Posterior cingulate gyrus (tissue), 11 donors: Measurements from ENCODE around the gene FGB.

Source experiments
- DNase-seq, 10 donors: peaks; one replicate each; pipeline versions ENCODE4 v3.0.0 to v3.0.0-alpha.2; 2020 to 2021; ENCODE audit warnings: mixed read lengths in 3 of 10
- intact Hi-C: fragments of 100-400 bp; cut with DNase I; formaldehyde crosslinking; loops from one replicate; pipeline ENCODE4 v1.15.1; 2023

The FGB gene

DNA sequence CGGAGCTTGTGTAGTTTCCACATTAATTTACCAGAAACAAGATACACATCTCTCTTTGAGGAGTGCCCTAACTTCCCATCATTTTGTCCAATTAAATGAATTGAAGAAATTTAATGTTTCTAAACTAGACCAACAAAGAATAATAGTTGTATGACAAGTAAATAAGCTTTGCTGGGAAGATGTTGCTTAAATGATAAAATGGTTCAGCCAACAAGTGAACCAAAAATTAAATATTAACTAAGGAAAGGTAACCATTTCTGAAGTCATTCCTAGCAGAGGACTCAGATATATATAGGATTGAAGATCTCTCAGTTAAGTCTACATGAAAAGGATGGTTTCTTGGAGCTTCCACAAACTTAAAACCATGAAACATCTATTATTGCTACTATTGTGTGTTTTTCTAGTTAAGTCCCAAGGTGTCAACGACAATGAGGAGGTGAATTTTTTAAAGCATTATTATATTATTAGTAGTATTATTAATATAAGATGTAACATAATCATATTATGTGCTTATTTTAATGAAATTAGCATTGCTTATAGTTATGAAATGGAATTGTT, at the start of gene FGB:
Gene FGB, plus strand, starts transcription at position 315 of the 558 bp plus-strand sequence. Its CDS starts 8 bp downstream, at position 323.
- intact Hi-C loops = no loop called here
- no peak for DNase-seq

DNA sequence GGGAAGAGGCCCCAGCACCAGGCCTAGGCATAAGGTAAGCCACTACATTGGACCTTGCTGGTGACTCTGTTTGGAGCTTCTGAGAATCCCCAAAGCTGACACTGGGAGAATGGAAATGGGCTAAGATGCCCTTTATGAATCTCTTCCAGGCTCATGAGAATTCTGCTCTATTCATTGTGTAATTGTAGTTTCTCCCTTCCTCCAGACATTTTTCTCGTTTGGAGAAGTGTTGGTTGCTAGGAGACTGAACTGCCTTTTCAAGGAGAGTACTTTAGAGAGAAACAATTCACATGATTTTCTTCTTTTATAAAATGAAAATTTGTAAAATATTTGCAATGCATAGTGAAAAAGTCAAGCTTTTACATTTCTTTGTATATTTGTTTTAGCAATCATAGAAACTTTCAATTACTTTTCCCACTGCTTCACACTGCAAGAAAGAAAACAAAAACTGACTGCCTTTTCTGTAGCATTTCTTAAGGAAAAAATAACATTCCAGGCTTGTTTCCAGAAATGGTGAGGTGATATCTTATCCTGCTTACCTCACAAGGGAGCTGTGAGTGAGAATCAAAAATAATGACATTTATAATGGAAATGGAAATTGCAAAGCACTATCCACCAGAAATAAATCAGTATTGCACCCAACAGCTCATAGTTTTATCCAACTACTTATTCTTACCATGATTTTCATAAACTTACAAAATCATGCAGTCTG, 46.3 kb upstream of the FGB start:
- no peak for DNase-seq
- intact Hi-C loops = no loop called here

DNA sequence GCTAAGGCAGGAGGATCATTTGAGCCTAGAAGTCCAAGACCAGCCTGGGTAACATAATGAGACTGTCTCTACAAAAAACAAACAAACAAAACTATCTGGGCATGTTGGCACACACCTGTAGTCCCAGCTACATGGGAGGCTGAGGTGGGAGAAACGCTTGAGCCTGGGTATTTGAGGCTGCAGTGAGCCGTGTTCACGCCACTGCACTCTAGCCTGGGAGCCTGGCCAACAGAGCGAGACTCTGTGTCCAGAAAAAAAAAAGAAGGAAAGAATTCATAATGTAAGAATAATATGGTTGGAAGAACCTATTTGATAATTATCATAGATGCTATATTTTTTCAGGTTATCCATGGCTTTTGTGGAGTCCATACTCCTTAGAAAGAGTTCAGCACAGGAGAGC, 45.2 kb upstream of the FGB start:
- no peak for DNase-seq
- intact Hi-C loops = no loop called here

DNA sequence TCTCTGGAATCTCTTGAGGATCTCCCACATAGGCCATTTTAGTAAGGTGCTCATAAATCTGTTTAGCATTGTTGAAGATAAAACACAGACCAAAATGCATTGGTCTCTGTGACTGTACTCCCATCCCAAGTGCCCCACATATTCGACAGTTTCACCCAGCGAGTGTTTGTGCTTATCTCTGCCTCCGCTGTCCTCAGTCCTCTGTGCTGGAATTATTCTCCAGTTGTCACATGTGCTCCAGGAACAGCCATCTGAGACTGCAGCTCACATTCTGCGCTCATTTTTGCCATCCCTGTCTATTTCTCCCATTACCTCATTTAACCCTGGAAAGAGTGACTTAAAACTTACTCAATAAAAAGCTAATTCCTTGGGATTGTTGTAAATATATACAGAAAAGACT, 43.6 kb upstream of the FGB start:
- intact Hi-C loops = no loop called here
- no peak for DNase-seq

DNA sequence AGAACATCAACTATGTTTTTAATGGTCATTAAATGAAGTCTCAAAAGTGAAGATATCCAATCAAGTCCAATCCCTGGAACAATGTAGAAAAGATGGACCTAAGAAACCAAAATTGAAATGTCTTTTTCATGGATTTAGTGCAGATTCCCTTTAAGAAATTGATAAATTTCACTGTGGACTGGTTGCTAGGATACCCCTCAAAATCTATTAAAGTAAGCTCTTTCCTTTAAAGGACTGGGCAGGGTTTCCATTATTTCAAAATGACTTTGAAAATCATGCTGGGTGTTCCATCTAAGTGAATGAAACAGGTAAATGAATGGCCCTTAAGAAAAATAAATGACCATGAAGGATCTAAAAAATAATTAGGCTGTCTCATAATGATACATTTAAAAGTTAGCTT, 41.2 kb upstream of the FGB start:
- DNase-seq = no peak
- intact Hi-C loops = no loop called here

DNA sequence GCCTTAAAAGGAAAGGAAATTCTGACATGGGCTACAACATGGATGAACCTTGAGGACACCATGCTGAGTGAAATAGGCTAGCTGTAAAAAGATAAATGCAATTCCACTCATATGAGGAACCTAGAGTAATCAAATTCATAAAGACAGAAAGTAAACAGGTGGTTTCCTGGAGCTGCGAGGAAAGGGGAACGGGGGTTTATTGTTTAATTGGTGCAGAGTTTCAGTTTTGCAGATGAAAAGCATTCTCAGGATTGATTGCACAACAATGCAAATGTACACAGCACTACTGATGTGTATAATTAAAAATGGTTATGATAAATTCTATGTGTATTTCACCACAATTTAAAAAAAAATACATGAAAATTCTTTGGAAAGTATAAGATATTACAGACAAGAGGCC, 36.7 kb upstream of the FGB start:
- DNase-seq = no peak

DNA sequence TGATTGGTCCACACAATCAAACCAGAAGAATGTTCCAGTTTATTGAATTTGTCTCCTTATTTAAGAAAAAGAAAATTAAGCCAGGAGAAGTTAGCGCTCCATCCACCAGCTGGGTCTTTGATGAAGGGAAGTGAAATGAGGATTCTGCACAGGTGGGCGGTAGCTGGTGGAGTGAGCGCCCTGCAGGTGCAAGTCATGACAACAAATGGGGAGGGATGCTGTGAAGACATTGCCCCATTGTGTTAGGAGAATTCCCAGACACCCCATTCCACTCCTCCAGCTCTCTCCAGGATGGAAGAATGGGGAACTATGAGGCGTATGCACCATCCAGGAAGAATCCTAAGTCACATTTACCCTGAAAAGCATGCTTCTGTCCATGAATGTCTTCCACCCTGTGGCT, 35.5 kb upstream of the FGB start:
- DNase-seq = no peak
- intact Hi-C loops = no loop called here

More for the DNA sequence above, 36.7 kb upstream of the FGB start:
- intact Hi-C loops = no loop called here

DNA sequence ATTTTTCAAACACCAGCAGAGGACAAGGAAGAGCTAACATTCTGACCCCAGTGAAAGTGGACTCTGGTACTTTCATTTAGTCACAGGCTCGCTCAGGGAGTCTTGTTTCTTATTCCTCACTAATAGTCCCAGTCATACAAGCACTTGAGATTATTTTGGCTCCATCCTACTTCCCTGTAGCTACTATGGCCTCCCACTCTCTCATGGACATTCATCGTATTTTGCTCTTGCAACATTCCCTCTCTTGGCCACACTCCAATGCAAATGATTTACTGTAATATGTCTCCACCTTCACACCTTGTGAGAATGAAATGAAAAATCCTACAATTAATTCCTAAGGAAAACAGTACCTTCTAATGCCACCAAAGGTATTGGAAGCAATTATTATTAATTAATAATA, 33.9 kb upstream of the FGB start:
- intact Hi-C loops = no loop called here
- no peak for DNase-seq

DNA sequence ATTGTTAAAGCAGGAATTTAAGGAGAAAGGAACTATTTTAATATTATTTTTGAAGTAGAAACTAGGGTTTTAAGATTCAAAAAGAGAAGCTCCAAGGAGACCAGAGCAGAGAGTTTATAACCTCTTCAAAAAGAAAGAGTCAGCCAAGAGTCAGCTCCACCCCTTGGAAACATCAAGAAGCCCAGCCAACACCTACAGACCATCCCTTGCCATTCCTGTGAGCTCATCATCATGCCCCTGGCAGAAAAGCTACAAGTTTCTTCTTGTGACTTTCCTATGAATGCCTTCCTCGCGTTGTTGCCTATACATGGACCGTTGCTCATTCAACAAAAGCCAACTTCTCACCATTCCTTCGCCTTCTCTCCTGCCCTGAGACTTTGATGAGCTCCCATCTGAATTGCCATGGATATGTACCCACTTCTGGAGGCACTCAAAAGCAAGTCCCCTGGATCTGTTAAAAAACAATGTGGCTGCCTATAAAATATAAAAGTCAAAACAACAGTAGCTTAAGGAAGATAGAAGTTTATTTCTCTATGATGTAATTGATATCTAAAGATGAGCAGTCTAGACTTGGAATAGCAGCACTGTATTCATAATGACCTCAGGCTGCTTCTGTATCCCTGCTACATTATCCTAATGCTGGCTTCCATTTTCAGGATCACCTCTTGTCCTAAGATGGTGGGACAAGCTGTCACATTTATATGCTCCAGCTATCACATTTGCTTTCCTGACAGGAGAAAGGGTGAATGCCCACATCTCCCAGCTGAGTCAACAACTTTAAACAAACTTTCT, 32.9 kb upstream of the FGB start:
- intact Hi-C loops = no loop called here
- DNase-seq = no peak

DNA sequence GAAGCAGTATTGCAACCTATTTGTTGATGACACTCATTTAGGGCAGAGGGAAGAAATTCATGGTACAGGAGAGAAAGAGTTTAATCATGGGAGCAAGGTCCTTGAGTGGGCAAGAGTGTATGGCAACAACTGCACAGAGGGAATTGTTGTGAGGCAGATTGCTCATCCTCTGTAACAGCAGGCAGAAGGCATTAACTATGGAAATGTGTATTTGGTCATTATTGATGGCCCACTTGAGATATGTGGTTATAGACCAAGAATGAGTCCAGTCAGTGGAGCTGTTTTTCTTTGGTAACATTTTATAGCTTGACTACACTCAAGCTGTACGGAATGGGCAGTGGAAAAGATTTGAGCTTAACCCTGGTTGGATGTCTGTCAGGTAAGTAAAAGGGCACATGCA, 28.5 kb upstream of the FGB start:
- intact Hi-C loops = no loop called here
- DNase-seq = no peak

DNA sequence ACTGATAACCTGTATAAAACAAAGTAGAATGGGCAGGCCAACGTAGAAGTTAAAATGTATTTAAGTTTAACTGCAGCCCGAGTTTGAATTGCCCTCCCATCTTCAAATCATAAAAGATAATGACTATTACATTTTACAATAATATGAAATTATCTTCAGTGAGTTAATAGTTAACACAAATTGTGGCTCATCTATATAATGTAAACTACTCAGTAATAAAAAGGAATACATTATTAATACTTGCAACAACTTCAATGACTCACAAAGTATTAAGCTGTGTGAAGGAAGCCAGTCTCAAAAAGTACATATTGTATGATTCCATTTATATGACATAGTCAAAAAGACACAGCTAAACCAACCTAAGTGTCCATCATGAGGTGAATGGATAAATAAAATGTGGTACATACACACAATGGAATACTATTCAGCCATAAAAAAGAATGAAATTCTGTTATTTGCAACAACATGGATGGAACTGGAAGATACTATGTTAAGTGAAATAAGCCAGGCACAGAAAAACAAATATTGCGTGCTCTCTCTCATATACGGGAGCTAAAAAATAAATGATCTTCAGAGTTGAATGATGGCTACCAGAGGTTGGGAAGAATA, 20.4 kb upstream of the FGB start:
- no peak for DNase-seq
- intact Hi-C loops = no loop called here

DNA sequence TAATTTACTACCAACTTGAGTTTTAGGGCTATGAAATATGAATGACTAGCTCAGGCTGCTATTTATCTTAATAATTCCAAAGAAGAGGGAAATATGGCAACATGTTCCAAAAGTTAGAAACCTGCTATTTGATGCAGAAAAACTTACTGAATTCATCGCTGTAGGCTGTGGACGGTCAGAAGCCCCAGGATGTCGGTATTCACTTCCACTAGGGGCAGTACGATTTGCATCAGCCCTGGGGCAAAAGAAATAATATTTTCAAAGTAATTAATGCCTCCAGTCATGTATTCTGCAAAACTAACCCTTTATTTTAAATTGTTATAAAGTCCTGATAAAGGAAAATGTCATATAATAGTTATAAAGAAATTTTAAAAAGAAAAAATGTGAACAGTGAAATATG, 17.1 kb upstream of the FGB start:
- intact Hi-C loops = no loop called here
- DNase-seq = no peak

DNA sequence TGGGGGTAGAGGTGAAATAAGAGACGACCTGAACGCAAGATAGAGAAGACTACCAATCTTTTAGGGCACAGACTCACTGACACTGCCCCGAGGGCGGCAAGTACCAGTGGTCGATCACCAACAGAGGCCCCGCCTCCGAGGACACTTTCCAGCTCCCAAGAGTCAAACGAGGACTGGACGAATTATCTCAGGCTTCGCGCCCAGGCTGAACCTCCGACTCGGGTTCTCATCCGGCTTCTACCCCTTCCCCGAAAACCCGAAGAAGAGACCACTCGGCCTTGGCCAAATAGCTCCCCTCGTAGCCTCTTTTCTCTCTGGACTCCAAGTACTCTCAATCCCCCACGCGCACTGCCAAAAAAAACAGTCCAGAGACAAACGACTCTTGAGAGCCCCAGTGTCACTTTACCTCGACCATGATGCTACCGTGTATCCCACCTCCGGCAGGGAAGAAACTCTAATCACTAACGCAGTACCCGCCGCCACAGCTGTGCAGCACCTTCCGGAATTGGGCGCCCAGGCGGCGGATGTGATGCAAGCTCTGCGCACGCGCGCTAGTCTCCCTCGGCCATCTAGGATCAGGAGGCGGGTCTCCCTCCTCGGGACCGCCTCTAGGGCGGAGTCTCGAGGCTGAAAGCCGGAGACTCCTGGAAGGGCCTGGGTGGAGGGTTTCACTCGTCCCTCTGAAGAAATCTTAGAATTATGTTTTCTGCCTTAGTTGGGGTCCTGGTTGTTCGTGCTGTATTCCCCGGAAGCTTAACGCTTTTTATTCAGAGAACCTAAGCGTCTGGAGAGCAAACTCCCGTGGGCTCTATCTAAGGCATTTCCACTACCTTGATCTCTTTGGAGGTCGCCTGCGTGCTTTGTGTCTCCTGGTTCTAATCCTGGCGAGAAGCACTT, 12.7 kb upstream of the FGB start, which contains the start of gene PLRG1:
Gene PLRG1, minus strand, starts transcription at position 507 of the 897 bp plus-strand sequence. Its CDS starts 92 bp downstream, at position 415.
- intact Hi-C loops = loop anchor here (5.0 to 10.0 kb wide), 2 partner anchors 225 to 822 kb away; no protein-coding TSS in a partner anchor
- peak; percentile 94 to 100 (median 97) for DNase-seq

DNA sequence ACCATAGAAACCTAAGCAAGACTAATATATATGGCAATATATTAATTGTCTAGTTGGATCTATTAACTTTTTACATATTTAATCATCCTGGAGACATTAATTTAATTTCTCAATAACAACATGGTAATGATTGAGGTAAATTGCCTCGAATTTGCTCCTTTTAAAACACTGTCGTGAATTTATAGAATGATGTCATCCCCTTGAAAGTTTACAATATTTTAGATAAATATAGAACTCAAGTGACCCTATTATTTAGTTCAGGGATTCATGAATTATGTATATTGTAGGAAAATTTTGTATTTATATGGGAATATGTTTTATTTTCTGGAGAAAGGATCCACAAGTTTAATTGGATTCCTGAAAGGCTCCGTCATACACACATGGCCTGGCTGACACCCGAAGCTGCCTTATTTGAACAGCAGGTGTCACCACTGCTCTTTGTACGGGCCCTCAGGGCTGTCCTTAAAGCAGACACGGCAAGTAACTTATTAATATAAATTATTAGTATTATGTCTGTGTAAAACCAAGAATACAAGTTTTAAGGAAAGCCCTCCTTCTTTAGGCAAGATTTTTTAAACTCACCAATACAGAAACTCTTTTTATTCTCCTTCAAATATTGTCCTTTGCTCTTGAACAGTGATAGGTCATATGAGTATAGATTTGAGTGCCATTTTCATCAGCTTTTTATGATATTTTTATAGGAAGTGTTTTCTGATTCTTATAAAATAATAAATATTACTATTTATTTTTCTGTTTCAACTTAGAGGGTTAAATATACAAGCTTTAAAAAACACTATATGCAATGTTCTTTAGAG, 10.7 kb upstream of the FGB start:
- intact Hi-C loops = loop anchor here (1.0 to 10.0 kb wide), 3 partner anchors 66 to 820 kb away; no protein-coding TSS in a partner anchor
- DNase-seq = peak; percentile 51 to 96 (median 75)

DNA sequence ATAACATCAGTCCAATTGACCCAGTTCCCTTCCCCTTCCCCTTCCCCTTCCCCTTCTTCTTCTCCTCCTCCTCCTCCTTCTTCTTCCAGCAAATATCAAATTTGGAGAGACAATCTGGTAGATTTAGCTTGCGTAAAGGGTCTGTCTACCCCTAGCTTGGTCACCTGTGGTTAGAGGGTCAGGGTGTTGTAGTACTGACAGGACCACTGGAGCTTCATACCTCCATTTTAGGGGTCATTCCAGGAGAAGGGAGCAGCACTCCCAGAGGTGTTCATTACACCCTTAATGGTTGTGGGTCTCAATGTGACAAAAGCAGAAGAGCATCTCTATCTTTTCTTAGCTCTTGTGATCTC, 3.7 kb upstream of the FGB start:
- no peak for DNase-seq
- intact Hi-C loops = loop anchor here (10.0 kb wide), 1 partner anchor 216 kb away; no protein-coding TSS in a partner anchor

DNA sequence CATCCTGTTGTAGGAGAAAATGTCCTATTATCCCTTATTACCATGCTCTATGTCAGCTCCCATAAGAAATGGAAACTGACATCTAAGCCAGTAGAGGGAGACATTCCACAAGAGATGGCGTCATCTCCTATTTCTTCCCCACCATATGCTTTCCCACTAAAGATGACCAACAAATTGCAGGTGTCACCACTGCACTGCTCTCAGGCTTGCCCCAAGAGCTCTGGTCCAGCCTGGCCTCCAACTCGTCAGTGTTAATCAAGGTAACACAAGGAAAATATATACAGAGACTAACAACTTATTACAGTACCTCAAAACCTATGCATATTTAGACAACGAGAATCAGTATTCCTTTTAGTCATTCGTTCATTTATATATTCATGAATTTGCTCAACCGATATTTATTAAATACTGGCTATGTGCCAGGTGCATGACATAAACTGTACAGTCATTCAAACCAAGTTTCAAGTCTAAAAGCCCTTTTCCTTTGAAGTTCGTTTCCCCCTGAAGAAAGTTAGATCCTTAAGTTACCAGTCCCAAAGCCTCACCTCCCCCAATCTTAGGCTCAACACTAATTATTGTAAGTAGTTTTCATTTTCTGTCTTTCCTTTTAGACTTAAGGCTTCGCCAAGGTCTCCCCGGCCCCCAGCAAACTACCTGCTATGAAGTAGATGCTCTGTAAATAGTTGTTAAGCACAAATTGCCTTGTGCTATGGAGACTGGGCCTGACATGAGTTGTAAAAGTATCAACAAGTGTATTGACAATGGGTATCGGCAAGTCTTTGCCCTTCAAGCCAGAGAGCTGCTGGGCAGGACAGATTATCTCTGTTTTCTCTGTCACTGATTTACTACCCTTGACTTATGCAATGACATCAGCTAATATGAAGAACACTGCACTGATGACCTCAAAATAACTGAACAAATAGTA, 3.1 kb upstream of the FGB start:
- DNase-seq = no peak
- intact Hi-C loops = loop anchor here (10.0 kb wide), 1 partner anchor 215 kb away; no protein-coding TSS in a partner anchor

DNA sequence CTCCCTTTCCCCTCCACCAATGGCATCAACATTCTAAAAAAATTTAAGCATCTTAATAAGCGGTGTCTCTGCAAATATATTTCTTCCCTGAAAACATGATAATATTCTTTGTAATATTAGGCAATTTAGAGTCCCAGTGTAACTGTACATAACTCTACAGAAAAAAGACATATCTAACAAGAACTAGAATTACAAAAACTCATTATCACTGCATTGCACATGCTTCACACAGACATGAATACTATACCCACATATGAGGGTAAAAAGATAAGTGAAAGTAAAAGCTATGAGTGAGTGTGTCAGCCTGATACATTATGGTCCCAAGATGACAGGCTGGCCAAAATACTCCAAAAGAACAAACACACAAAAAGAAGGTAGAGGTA, 2.4 kb upstream of the FGB start:
- intact Hi-C loops = no loop called here
- no peak for DNase-seq

DNA sequence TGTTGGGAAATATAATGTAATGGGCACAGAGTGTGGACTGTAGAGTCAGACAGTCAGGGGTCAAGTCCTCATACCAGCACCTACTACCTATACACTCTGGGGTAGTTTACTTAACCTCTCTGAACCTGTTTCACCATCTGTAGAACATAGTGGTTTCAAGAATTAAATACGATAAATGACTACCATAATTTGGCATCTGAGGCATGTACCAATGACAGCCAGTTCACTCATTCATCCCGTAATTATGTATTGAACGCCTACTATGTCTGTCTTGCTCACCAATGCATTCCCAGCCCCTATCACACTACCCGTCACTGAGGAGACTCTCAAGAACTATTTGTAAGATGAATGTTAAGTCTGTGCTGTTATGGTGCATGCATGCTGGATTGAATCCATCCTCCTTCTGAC, 2.0 kb upstream of the FGB start:
- no peak for DNase-seq
- intact Hi-C loops = no loop called here
